H9 (cell line): Measurements from ENCODE around the gene SMAD6. TPM values are rescaled to one million over a fixed set of nuclear protein-coding genes. Genes with fewer than 3 reads are reported as not detected.
A peak's percentile ranks its signal among the peaks of the same experiment; 100 is the strongest.

Experiments used
- DNase-seq: peaks from one replicate; pipeline ENCODE4 v3.0.0-alpha.2; 2017
- H2AFZ ChIP-seq: one replicate; pipeline ENCODE4 v1.6.1; 2013; ENCODE audit warnings: mild to moderate bottlenecking, low read length, control low read depth, moderate library complexity
- H2AK5ac ChIP-seq: 2 replicates; pipeline ENCODE4 v1.6.1; 2013; ENCODE audit warnings: low read length, control low read depth, mixed read lengths; ENCODE audit not compliant: insufficient read length
- H2BK120ac ChIP-seq: one replicate; pipeline ENCODE4 v1.6.1; 2013; ENCODE audit warnings: low read depth, mild to moderate bottlenecking, low read length, control low read depth, inconsistent platforms; ENCODE audit not compliant: poor library complexity, severe bottlenecking
- H2BK12ac ChIP-seq: 2 replicates; pipeline ENCODE4 v1.6.1; 2013; ENCODE audit warnings: low read length, control low read depth, mixed read lengths, low read depth; ENCODE audit not compliant: insufficient read length
- H2BK15ac ChIP-seq: 2 replicates; pipeline ENCODE4 v1.6.1; 2013; ENCODE audit warnings: low read depth, low read length, control low read depth
- H2BK20ac ChIP-seq: one replicate; pipeline ENCODE4 v1.6.1; 2013; ENCODE audit warnings: low read depth, mild to moderate bottlenecking, low read length, control low read depth, inconsistent platforms; ENCODE audit not compliant: poor library complexity, severe bottlenecking
- H2BK5ac ChIP-seq: 2 replicates; pipeline ENCODE4 v1.6.1; 2013; ENCODE audit warnings: low read length, control low read depth, mixed read lengths; ENCODE audit not compliant: insufficient read length
- H3K14ac ChIP-seq: 2 replicates; pipeline ENCODE4 v1.6.1; 2013; ENCODE audit warnings: low read length, control low read depth; ENCODE audit not compliant: insufficient read depth
- H3K18ac ChIP-seq: 2 replicates; pipeline ENCODE4 v1.6.1; 2013; ENCODE audit warnings: low read depth, mild to moderate bottlenecking, mixed read lengths, low read length, control low read depth; ENCODE audit not compliant: insufficient read length
- H3K23ac ChIP-seq: 2 replicates; pipeline ENCODE4 v1.6.1; 2013; ENCODE audit warnings: low read length, control low read depth, mixed read lengths, low read depth; ENCODE audit not compliant: insufficient read length
- H3K23me2 ChIP-seq: 2 replicates; pipeline ENCODE4 v1.6.1; 2013; ENCODE audit warnings: low read depth, mild to moderate bottlenecking, mixed read lengths, low read length, control low read depth; ENCODE audit not compliant: insufficient read length, poor library complexity, severe bottlenecking
- H3K27ac ChIP-seq: 2 replicates; pipeline ENCODE4 v1.5.1; 2013; ENCODE audit warnings: low read length, control low read depth, mixed read lengths, low read depth; ENCODE audit not compliant: insufficient read length
- H3K27me3 ChIP-seq: 2 replicates; pipeline ENCODE4 v1.6.1; 2013; ENCODE audit warnings: low read length, control low read depth, inconsistent platforms; ENCODE audit not compliant: insufficient read depth
- H3K4ac ChIP-seq: 2 replicates; pipeline ENCODE4 v1.6.1; 2013; ENCODE audit warnings: low read depth, mild to moderate bottlenecking, control low read depth, inconsistent platforms, low read length, moderate library complexity
- H3K4me1 ChIP-seq: 2 replicates; pipeline ENCODE4 v1.6.1; 2013; ENCODE audit warnings: low read length, control low read depth, inconsistent platforms; ENCODE audit not compliant: insufficient read depth
- H3K4me2 ChIP-seq: 2 replicates; pipeline ENCODE4 v1.6.1; 2013; ENCODE audit warnings: low read length, control low read depth, mixed read lengths; ENCODE audit not compliant: insufficient read length, insufficient read depth
- H3K56ac ChIP-seq: 2 replicates; pipeline ENCODE4 v1.6.1; 2013; ENCODE audit warnings: low read depth, mild to moderate bottlenecking, mixed read lengths, low read length, control low read depth; ENCODE audit not compliant: insufficient read length
- H3K79me1 ChIP-seq: 2 replicates; pipeline ENCODE4 v1.6.1; 2013; ENCODE audit warnings: low read depth, mild to moderate bottlenecking, moderate library complexity, low read length, control low read depth, inconsistent platforms; ENCODE audit not compliant: insufficient read depth, poor library complexity, severe bottlenecking
- H3K79me2 ChIP-seq: 2 replicates; pipeline ENCODE4 v1.6.1; 2013; ENCODE audit warnings: low read length, control low read depth, inconsistent platforms; ENCODE audit not compliant: insufficient read depth
- H3K9ac ChIP-seq: 2 replicates; pipeline ENCODE4 v1.6.1; 2013; ENCODE audit warnings: low read length, control low read depth, mixed read lengths; ENCODE audit not compliant: insufficient read length; ENCODE audit errors: extremely low read depth
- H3K9me3 ChIP-seq: one replicate; pipeline ENCODE4 v1.6.1; 2013; ENCODE audit warnings: low read depth, low read length, inconsistent platforms; ENCODE audit not compliant: control insufficient read depth
- H3T11ph ChIP-seq: one replicate; pipeline ENCODE4 v1.6.1; 2013; ENCODE audit warnings: mild to moderate bottlenecking, low read length, control low read depth, inconsistent platforms
- H4K20me1 ChIP-seq: one replicate; pipeline ENCODE4 v1.6.1; 2013; ENCODE audit not compliant: control insufficient read depth, insufficient read length, insufficient read depth
- H4K5ac ChIP-seq: 2 replicates; pipeline ENCODE4 v1.6.1; 2013; ENCODE audit warnings: low read depth, mild to moderate bottlenecking, mixed read lengths, low read length, control low read depth; ENCODE audit not compliant: insufficient read length
- H4K8ac ChIP-seq: replicated peaks from 2 replicates; pipeline ENCODE4 v1.6.1; 2013; ENCODE audit warnings: low read length, control low read depth, mixed read lengths, low read depth; ENCODE audit not compliant: insufficient read length
- H4K91ac ChIP-seq: 2 replicates; pipeline ENCODE4 v1.6.1; 2013; ENCODE audit warnings: low read depth, mild to moderate bottlenecking, moderate library complexity, mixed read lengths, low read length, control low read depth; ENCODE audit not compliant: insufficient read length
- H3K27ac Mint-ChIP-seq, 3 experiments: 2 replicates in 2 of 3; 3 replicates in 1 of 3; pipeline ENCODE4 v1.8.0; 2020 to 2021; ENCODE audit warnings: mixed read lengths in 3 of 3, mild to moderate bottlenecking in 1 of 3, moderate library complexity in 1 of 3
- H3K27me3 Mint-ChIP-seq: 2 replicates; pipeline ENCODE4 v1.8.0; 2021; ENCODE audit warnings: low read depth, mild to moderate bottlenecking, moderate library complexity, mixed read lengths
- H3K36me3 Mint-ChIP-seq, 3 experiments: 2 replicates in 2 of 3; 3 replicates in 1 of 3; pipeline ENCODE4 v1.8.0; 2020 to 2021; ENCODE audit warnings: low read depth in 3 of 3, mixed read lengths in 3 of 3; ENCODE audit not compliant: insufficient read depth in 1 of 3
- H3K4me1 Mint-ChIP-seq, 2 experiments: 2 replicates each; pipeline ENCODE4 v1.8.0; 2020; ENCODE audit warnings: mixed read lengths in 2 of 2
- H3K4me3 Mint-ChIP-seq, 2 experiments: 2 replicates in 1 of 2; 3 replicates in 1 of 2; pipeline ENCODE4 v1.8.0; 2020 to 2021; ENCODE audit warnings: mild to moderate bottlenecking in 2 of 2, mixed read lengths in 2 of 2, moderate library complexity in 1 of 2
- H3K9me3 Mint-ChIP-seq, 2 experiments: 2 replicates in 1 of 2; 3 replicates in 1 of 2; pipeline ENCODE4 v1.8.0; 2020; ENCODE audit warnings: mild to moderate bottlenecking in 2 of 2, mixed read lengths in 2 of 2, moderate library complexity in 1 of 2
- CTCF ChIP-seq: fragments of 200-600 bp; sonication (generic); conservative IDR thresholded peaks from 3 replicates; pipeline ENCODE4 v1.8.0; 2021; ENCODE audit warnings: antibody characterized with exemption, mild to moderate bottlenecking
- WGBS: extraction: QIAGEN DNeasy Blood & Tissue Kit; methylation state at CpG from one replicate; pipeline ENCODE4 v1.1.7; 2013; ENCODE audit warnings: missing lambda C conversion rate, low lambda C conversion rate, mixed read lengths; ENCODE audit not compliant: insufficient read length; ENCODE audit errors: extremely low coverage; 5-methylcytosine and 5-hydroxymethylcytosine counted together
- total RNA-seq: library from RNA; stranded (reverse); gene quantifications from 2 replicates; pipeline ENCODE4 v1.2.1, GENCODE V29; 2021

SMAD6 gene
- total RNA-seq, 1 experiment from 2014 or later = 6.0 TPM

- Histone ChIP-seq H2BK15ac (no peak overlapping the region; the same call in 1 of the 2 replicates), H2AK5ac (no peak overlapping the region), H2BK12ac (no peak overlapping the region), H3K23me2 (no peaks in the 10 kb centered on the region), H3K18ac (no peak overlapping the region), H3K14ac (no peak overlapping the region; the same call in 1 of the 2 replicates), H2BK5ac (no peak overlapping the region), H3K4me1 (no peaks in the 10 kb centered on the region), H3K79me2 (no peaks in the 10 kb centered on the region), H2AFZ (no peak overlapping the region), H3K9me3 (no peaks in the 10 kb centered on the region), H4K8ac (no peak overlapping the region), H3T11ph (no peak overlapping the region), H3K27me3 (no peaks in the 10 kb centered on the region), H3K79me1 (no peaks in the 10 kb centered on the region), H3K4ac (no peak overlapping the region), H2BK20ac (no peak overlapping the region), H2BK120ac (no peak overlapping the region), H3K23ac (no peak overlapping the region), H3K56ac (no peak overlapping the region), H4K20me1 (no peaks in the 10 kb centered on the region), H3K9ac (no peak overlapping the region), H3K27ac (no peak overlapping the region), H4K91ac (no peak overlapping the region), H3K4me2 (no peak overlapping the region), H4K5ac (no peak overlapping the region)
- Mint-ChIP-seq H3K4me3 (no peak overlapping the region), H3K9me3 (no peaks in the 10 kb centered on the region), H3K4me1 (peaks cover 30 to 43% of the 10 kb centered on the region in 2 experiments), H3K36me3 (peaks cover 2 to 18% (median 7%) of the 10 kb centered on the region in 3 experiments; a peak in 4 of 7 replicates), H3K27ac (peak overlapping the region in 1 of 3 experiments; percentile 12; a peak in 1 of 7 replicates), H3K27me3 (no peaks in the 10 kb centered on the region)
- WGBS = no CpG with 5 or more reads among the region's 5 CpGs
- TF ChIP-seq CTCF = no peak
- no peak for DNase-seq
Measured at GRCh38 chr15:66711862-66712261, 9.8 kb downstream of the SMAD6 start.
